Esophagus squamous epithelium (tissue), 5 donors: ENCODE results near the gene ZNF512B. TPM values are rescaled to one million over a fixed set of nuclear protein-coding genes. Genes with fewer than 3 reads are reported as not detected.
A peak's percentile ranks its signal among the peaks of the same experiment; 100 is the strongest.

ENCODE experiments used
- DNase-seq: peaks from one replicate; lab custom pipeline; 2025; lab: John Stamatoyannopoulos, UW
- H3K27ac ChIP-seq, 4 donors: fragments of 200-600 bp; sonication (generic); one replicate each; pipeline ENCODE4 v1.5.1; 2016 to 2019; ENCODE audit warnings: mild to moderate bottlenecking in 1 of 4
- H3K27me3 ChIP-seq, 4 donors: fragments of 200-600 bp; sonication (generic); 1 replicate in 3 of 4; 2 replicates in 1 of 4; pipeline versions ENCODE4 v1.5.1 to v1.6.0; 2017 to 2021; ENCODE audit warnings: antibody characterized with exemption in 1 of 4
- H3K36me3 ChIP-seq, 3 donors: fragments of 200-600 bp; sonication (generic); one replicate each; pipeline ENCODE4 v1.5.1; 2016 to 2019
- H3K4me1 ChIP-seq, 3 donors: fragments of 200-600 bp; sonication (generic); one replicate each; pipeline ENCODE4 v1.5.1; 2017 to 2019
- H3K4me3 ChIP-seq, 4 donors: fragments of 200-600 bp; sonication (generic); 1 replicate in 3 of 4; 2 replicates in 1 of 4; pipeline ENCODE4 v1.5.1; 2016 to 2019; ENCODE audit warnings: mild to moderate bottlenecking in 2 of 4, moderate library complexity in 1 of 4
- H3K9me3 ChIP-seq, 3 donors: fragments of 200-600 bp; sonication (generic); one replicate each; pipeline ENCODE4 v1.5.1; 2016 to 2019
- CTCF ChIP-seq, 6 experiments: fragments of 450-650 bp in 4 of 6; fragments of 200-600 bp in 2 of 6; sonication (generic) in 2 of 6; IDR thresholded peaks; one replicate each; pipeline ENCODE4 v1.5.1; 2016 to 2019; ENCODE audit warnings: antibody characterized with exemption in 6 of 6, mild to moderate bottlenecking in 4 of 6, moderate library complexity in 4 of 6
- POLR2A ChIP-seq, 4 donors: fragments of 450-650 bp; IDR thresholded peaks; one replicate each; pipeline ENCODE4 v1.6.1; 2017; ENCODE audit warnings: antibody characterized with exemption in 4 of 4, mild to moderate bottlenecking in 4 of 4, moderate library complexity in 3 of 4
- WGBS, 2 donors: methylation state at CpG; one replicate each; pipeline ENCODE4 v1.1.5; 2018; 5-methylcytosine and 5-hydroxymethylcytosine counted together
- intact Hi-C: fragments of 100-400 bp; cut with DNase I; formaldehyde crosslinking; loops from one replicate; pipeline ENCODE4 v1.15.0; 2022
- total RNA-seq, 4 donors: library from RNA; depleted of rRNA; stranded (reverse); fragments of >200 nt; gene quantifications; one replicate each; pipeline ENCODE4 v1.1.0, GENCODE V29; 2016
- donor health status: DM: yes; HTN: yes; CAD: no.

ZNF512B gene
- total RNA-seq, 4 donors from 2014 or later: 10.7 to 17.6 (median 14.2) TPM

DNA sequence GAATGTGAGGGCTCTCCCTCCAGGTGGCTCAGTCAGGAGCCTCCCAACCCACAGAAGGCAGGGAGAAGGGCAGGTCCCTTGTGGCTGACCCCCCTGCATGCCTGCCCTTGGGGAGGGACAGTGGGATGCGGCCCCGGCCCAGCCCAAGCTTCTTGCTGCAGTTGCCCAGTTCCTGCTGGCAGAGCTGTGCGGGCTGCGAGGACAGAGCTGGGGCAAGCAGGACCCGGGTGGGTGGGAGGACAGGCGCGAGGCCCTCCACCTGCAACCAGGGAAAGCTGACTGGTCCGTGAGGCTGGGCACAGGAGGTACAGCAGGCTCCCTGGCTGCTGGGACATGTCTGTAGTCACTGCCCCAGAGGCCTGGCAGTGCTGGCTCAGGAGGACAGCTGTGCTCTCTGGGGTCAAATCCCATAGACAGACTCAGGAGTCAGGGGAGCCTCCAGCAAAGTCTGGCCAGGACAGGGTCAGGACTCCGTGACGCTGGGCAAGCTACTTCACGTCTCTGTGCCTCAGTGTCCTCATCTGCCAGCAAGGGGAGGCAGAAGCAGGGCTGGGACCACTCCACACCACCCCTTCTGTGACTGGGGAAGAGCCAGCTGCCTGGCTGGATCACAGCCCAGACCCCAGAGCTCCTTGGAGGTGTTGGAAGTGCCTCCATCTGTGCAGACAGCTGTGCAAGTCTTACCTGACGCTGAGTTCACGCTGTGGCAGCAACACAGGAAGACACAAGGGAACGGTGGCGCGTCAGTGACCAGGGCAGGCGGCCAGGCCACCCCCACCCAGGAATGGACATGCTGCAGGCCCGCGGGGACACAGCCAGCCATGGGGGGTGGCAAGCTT lies 26.5 kb downstream of the ZNF512B start:
- 33 to 42% methylated on average over 1 to 4 of the region's 19 CpGs for WGBS, 2 donors

GRCh38 chr20:63942250-63942951 lies 27.3 kb downstream of the ZNF512B start:
- H3K27me3 ChIP-seq: no peaks in the 10 kb centered on the region
- H3K4me3 ChIP-seq: peak overlapping the region in 1 of 4 donors; percentile 30
- H3K36me3 ChIP-seq: peaks cover 36 to 87% (median 44%) of the 10 kb centered on the region in 3 donors
- peak in 1 of 4 donors; percentile 13 for TF ChIP-seq POLR2A (IDR thresholded peaks at IDR 0.05)
- TF ChIP-seq CTCF (IDR thresholded peaks at IDR 0.05): no peak
- intact Hi-C loops: no loop called here
- no peaks in the 10 kb centered on the region for H3K9me3 ChIP-seq
- 15 to 17% methylated on average over 23 to 29 of the region's 30 CpGs for WGBS, 2 donors
- DNase-seq: no peak
- peaks cover 13 to 65% (median 21%) of the 10 kb centered on the region in 3 donors for H3K4me1 ChIP-seq
- H3K27ac ChIP-seq: peak overlapping the region; percentile 90 to 96 (median 92)

More for the DNA sequence above, 26.5 kb downstream of the ZNF512B start:
- peak overlapping the region; percentile 90 to 96 (median 92) for H3K27ac ChIP-seq
- intact Hi-C loops: no loop called here
- no peak for DNase-seq
- peaks cover 34 to 79% (median 44%) of the 10 kb centered on the region in 3 donors for H3K36me3 ChIP-seq
- TF ChIP-seq POLR2A (IDR thresholded peaks at IDR 0.05) (no peak), CTCF (IDR thresholded peaks at IDR 0.05) (no peak)
- H3K4me1 ChIP-seq: peaks cover 21 to 72% (median 28%) of the 10 kb centered on the region in 3 donors
- H3K4me3 ChIP-seq: no peak overlapping the region
- no peaks in the 10 kb centered on the region for H3K27me3 ChIP-seq
- H3K9me3 ChIP-seq: no peaks in the 10 kb centered on the region

GRCh38 chr20:63941282-63942081 lies 28.2 kb downstream of the ZNF512B start:
- Histone ChIP-seq H3K9me3 (no peaks in the 10 kb centered on the region), H3K4me3 (peak overlapping the region in 1 of 4 donors; percentile 6), H3K27ac (peak overlapping the region; percentile 90 to 96 (median 92)), H3K27me3 (no peaks in the 10 kb centered on the region), H3K36me3 (peaks cover 36 to 94% (median 44%) of the 10 kb centered on the region in 3 donors), H3K4me1 (peaks cover 11 to 55% (median 17%) of the 10 kb centered on the region in 3 donors)
- peak; percentile 55 for DNase-seq
- TF ChIP-seq CTCF (IDR thresholded peaks at IDR 0.05): no peak
- no peak for TF ChIP-seq POLR2A (IDR thresholded peaks at IDR 0.05)
- intact Hi-C loops: no loop called here
- 9 to 37% methylated on average over 10 to 15 of the region's 39 CpGs for WGBS, 2 donors

GRCh38 chr20:63940472-63941266 lies 29.1 kb downstream of the ZNF512B start:
- intact Hi-C loops: no loop called here
- peaks cover 33 to 94% (median 38%) of the 10 kb centered on the region in 3 donors for H3K36me3 ChIP-seq
- H3K4me3 ChIP-seq: no peak overlapping the region
- no peaks in the 10 kb centered on the region for H3K9me3 ChIP-seq
- TF ChIP-seq CTCF (IDR thresholded peaks at IDR 0.05): no peak
- TF ChIP-seq POLR2A (IDR thresholded peaks at IDR 0.05): no peak
- peak overlapping the region; percentile 90 to 96 (median 92) for H3K27ac ChIP-seq
- DNase-seq: no peak
- no peaks in the 10 kb centered on the region for H3K27me3 ChIP-seq
- H3K4me1 ChIP-seq: peaks cover 11 to 50% (median 17%) of the 10 kb centered on the region in 3 donors
- 94% methylated on average over 17 of the region's 58 CpGs; no CpG with 5 or more reads in 1 of the 2 donors for WGBS, 2 donors
